Activated CD4-positive, alpha-beta memory T cell treated with anti-CD3 and anti-CD28 coated beads, Interleukin-2, amount 10 ng/mL, durations not matched to agents 7 days and 5 days (primary cell): ENCODE data around the gene ZNF738. TPM values are rescaled to one million over a fixed set of nuclear protein-coding genes. Genes with fewer than 3 reads are reported as not detected.

Experiments used
- total RNA-seq, 2 experiments: library from RNA; stranded (reverse); gene quantifications; one replicate each; pipeline ENCODE4 v1.2.3, GENCODE V29; 2021

Gene ZNF738
- total RNA-seq, 2 experiments from 2014 or later: 10.5 to 11.2 TPM

Other genes with a start within 250 kb of the ZNF738 start
- 10 to 100 TPM; 16.1 to 20.5 TPM for gene ZNF431, start 217.0 kb upstream of the ZNF738 start, total RNA-seq
- 10 to 100 TPM; 14.8 to 16.7 TPM for gene ZNF708, start 29.6 kb upstream of the ZNF738 start, total RNA-seq
- gene ZNF493, start 38.1 kb downstream of the ZNF738 start, total RNA-seq: 10 to 100 TPM; 15.7 to 17.5 TPM
- gene ZNF429, start 146.6 kb downstream of the ZNF738 start, total RNA-seq: 1 to 10 TPM; 8.0 to 8.3 TPM